ENCODE data around the gene CACNA1D.
"Not testable (repeated sequence)": the region's sequence is repeated elsewhere in the genome, so short reads cannot be mapped to it uniquely, and the experiment has no call there.

The CACNA1D gene

GRCh38 chr3:53618524-53618906, 124.1 kb downstream of the CACNA1D start:
- DNase-seq: no peak

GRCh38 chr3:53618936-53619335, 124.5 kb downstream of the CACNA1D start:
- no peak for DNase-seq

GRCh38 chr3:53624061-53624857, 129.8 kb downstream of the CACNA1D start:
- no peak for DNase-seq

- no peak for DNase-seq
Observed at GRCh38 chr3:53626876-53627275, 132.5 kb downstream of the CACNA1D start.

- no peak for DNase-seq
Observed at GRCh38 chr3:53628536-53629401, 134.4 kb downstream of the CACNA1D start.

GRCh38 chr3:53629402-53629723, 135.0 kb downstream of the CACNA1D start:
- DNase-seq: no peak

GRCh38 chr3:53630547-53630946, 136.1 kb downstream of the CACNA1D start:
- DNase-seq: no peak

- DNase-seq: no peak
Observed at GRCh38 chr3:53633197-53633787, 138.9 kb downstream of the CACNA1D start.

GRCh38 chr3:53635041-53635440, 140.6 kb downstream of the CACNA1D start:
- DNase-seq: no peak

GRCh38 chr3:53638806-53639205, 144.4 kb downstream of the CACNA1D start:
- not testable (repeated sequence) for DNase-seq

- DNase-seq: no peak
Observed at GRCh38 chr3:53641397-53641796, 147.0 kb downstream of the CACNA1D start.

GRCh38 chr3:53642211-53642610, 147.8 kb downstream of the CACNA1D start:
- no peak for DNase-seq

- DNase-seq: no peak
Observed at GRCh38 chr3:53643757-53644156, 149.3 kb downstream of the CACNA1D start.

GRCh38 chr3:53645754-53646153, 151.3 kb downstream of the CACNA1D start:
- no peak for DNase-seq

- DNase-seq: no peak
Observed at GRCh38 chr3:53646723-53647122, 152.3 kb downstream of the CACNA1D start.

GRCh38 chr3:53649816-53650215, 155.4 kb downstream of the CACNA1D start:
- no peak for DNase-seq

GRCh38 chr3:53650424-53650823, 156.0 kb downstream of the CACNA1D start:
- no peak for DNase-seq

- no peak for DNase-seq
Observed at GRCh38 chr3:53650928-53651661, 156.7 kb downstream of the CACNA1D start.

GRCh38 chr3:53651927-53652326, 157.5 kb downstream of the CACNA1D start:
- no peak for DNase-seq

GRCh38 chr3:53657651-53658050, 163.2 kb downstream of the CACNA1D start:
- DNase-seq: no peak

GRCh38 chr3:53658613-53659193, 164.3 kb downstream of the CACNA1D start:
- DNase-seq: no peak

- DNase-seq: no peak
Observed at GRCh38 chr3:53659996-53660395, 165.6 kb downstream of the CACNA1D start.

- DNase-seq: no peak
Observed at GRCh38 chr3:53661480-53661879, 167.1 kb downstream of the CACNA1D start.

Data from amniotic stem cell (primary cell).